ENCODE data around the gene KLHL36.

KLHL36 gene

GRCh38 chr16:84648595-84649510, 542 bp downstream of the KLHL36 start:
- DNase-seq = peak in 3 of 4 experiments; percentile 10 to 25 (median 17)

GRCh38 chr16:84649511-84649861, 1.2 kb downstream of the KLHL36 start:
- DNase-seq = no peak

- DNase-seq = no peak
Observed at GRCh38 chr16:84650062-84650991, 2.0 kb downstream of the KLHL36 start.

- DNase-seq = no peak
Observed at GRCh38 chr16:84652566-84652965, 4.3 kb downstream of the KLHL36 start.

DNA sequence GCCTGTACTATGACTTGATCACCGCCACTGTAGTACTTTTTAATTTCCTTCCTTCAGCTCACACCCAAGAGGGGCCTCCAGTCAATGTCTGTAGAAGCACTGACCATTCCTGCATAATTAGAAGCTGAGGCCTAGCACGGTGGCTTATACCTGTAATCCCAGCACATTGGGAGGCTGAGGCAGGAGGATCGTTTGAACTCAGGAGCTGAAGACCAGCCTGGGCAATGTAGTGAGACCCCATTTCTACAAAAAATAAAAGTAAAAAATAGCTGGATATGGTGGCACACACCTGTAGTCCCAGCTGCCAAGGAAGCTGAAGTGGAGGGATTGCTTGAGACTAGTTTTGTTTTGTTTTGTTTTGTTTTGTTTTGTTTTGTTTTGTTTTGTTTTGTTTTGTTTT, 5.9 kb downstream of the KLHL36 start:
- DNase-seq = no peak

- no peak for DNase-seq
Observed at GRCh38 chr16:84654998-84655397, 6.7 kb downstream of the KLHL36 start.

DNA sequence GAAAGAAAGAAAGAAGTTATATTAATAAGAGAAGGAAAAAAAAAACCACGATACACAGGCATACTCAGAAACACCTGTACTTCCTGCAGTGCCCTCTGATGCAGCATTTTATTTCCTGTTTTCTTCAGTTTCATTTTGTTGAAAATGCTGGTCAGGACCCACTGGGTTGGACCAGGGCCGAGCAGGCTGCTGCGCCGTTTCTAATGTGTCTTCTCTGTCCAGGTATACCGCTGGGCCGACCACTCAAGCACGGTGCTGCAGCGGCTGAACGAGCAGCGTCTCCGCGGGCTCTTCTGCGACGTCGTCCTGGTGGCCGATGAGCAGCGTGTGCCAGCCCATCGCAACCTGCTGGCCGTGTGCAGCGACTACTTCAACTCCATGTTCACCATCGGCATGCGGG, 8.3 kb downstream of the KLHL36 start:
- no peak for DNase-seq

DNA sequence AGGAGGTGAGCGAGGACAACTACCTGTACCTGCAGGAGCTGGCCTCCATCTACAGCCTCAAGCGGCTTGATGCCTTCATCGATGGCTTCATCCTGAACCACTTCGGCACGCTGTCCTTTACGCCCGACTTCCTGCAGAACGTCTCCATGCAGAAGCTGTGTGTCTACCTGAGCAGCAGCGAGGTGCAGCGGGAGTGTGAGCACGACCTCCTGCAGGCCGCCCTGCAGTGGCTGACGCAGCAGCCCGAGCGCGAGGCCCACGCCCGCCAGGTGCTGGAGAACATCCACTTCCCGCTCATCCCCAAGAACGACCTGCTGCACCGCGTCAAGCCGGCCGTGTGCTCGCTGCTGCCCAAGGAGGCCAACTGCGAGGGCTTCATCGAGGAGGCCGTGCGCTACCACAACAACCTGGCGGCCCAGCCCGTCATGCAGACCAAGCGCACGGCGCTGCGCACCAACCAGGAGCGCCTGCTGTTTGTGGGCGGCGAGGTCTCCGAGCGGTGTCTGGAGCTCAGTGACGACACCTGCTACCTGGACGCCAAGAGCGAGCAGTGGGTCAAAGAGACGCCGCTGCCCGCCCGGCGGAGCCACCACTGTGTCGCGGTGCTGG, 9.0 kb downstream of the KLHL36 start:
- DNase-seq = no peak

- no peak for DNase-seq
Observed at GRCh38 chr16:84658690-84659089, 10.4 kb downstream of the KLHL36 start.

DNA sequence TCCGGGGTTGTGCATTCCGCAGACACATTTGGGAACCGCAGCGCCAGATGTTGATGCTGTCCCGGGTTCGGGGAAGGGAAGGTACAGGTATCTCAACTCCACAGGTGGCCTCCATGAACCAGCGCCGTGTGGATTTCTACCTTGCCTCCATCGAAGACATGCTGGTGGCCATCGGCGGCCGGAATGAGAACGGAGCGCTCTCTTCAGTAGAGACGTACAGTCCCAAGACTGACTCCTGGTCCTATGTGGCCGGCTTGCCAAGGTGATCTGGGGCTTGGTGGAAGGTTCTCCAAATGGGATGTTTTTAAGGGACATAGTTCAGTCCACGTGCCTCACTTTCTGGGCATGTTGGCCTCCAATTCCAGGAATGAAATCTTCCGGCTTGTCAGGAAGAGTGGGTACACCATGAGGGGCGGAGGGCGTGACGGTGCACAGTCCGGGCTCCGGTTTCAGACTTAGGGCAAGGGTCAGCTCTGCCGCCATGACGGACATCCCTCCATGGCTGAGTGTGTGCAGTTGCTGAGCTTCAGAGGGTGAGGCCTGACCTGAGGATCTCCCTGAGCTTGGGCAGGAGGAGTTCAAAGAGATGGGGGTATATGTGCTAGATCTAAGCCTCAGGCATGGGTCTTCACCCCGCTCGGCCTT, 11.5 kb downstream of the KLHL36 start:
- no peak for DNase-seq

GRCh38 chr16:84660973-84661372, 12.7 kb downstream of the KLHL36 start:
- DNase-seq = no peak

DNA sequence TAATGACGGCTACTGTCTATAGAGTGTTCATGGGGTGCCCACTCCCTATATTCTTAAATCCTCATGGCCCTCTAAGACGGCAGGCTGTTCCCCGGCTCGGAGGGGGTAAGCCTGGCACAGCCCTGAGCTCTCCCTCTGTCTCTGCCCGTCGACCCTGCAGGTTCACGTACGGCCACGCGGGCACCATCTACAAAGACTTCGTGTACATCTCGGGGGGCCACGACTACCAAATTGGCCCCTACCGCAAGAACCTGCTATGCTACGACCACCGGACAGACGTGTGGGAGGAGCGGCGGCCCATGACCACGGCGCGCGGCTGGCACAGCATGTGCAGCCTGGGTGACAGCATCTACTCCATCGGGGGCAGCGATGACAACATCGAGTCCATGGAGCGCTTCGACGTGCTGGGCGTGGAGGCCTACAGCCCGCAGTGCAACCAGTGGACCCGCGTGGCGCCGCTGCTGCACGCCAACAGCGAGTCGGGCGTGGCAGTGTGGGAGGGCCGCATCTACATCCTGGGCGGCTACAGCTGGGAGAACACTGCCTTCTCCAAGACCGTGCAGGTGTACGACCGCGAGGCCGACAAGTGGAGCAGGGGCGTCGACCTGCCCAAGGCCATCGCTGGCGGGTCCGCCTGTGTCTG, 13.2 kb downstream of the KLHL36 start:
- no peak for DNase-seq

DNA sequence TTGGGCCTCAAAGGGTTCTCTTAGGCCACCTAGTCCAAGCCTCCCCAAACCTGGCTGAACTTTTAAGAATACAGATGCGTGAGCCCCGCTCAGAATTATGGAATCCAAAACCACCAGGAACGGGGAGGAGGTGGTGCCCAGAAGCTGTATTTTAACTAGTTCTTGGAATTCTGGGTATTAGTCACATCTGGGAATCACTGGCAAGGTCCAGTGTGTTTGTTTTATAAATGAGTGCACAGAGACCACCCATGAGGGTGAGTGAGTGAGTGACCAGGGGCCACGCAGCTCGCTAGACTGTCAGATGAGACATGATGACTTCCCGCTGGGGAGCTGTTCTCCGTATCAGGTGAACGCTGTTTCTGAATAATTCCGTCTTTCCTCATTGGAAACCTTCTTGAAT, 14.2 kb downstream of the KLHL36 start:
- no peak for DNase-seq

GRCh38 chr16:84663433-84664101, 15.3 kb downstream of the KLHL36 start:
- no peak for DNase-seq

DNA sequence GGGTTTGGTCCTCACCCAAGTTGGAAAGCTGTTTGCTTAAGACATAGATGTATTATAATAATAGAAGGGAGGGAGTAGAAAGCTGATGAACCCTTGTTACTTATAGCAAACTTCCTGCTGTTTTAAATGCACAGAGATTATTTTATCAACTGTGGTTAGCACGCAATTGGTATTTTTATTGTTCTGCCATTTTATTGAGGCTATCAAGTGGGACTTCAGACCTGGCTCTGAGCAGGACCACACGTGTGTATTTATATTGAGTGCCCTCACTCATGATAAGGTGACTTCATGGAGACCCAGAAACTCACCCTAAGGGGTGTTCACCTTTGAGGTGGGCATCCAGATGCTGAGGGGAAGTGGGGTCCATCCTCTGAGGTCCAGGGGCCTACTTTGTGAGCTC, 17.0 kb downstream of the KLHL36 start:
- no peak for DNase-seq

DNA sequence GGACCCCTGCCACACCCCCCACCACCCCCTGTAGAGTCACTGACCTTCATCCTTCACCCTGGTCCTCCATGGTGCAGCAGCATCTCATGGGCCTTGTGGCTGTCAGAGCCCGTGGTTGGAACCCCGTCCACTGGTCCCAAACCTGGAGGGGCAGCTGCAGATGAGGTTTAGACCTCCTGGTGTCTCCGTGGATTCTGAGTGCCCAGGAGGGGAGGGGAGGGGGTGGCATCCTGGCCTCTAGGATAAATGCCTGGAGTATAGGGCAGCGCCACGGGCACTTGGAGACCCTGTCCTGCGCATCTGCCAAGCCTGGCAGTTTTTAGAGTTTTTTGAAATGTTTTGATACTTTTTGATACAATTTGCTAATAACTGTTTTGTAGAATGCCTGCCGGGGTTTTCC, 17.5 kb downstream of the KLHL36 start:
- no peak for DNase-seq

GRCh38 chr16:84667600-84668309, 19.4 kb downstream of the KLHL36 start:
- no peak for DNase-seq

DNA sequence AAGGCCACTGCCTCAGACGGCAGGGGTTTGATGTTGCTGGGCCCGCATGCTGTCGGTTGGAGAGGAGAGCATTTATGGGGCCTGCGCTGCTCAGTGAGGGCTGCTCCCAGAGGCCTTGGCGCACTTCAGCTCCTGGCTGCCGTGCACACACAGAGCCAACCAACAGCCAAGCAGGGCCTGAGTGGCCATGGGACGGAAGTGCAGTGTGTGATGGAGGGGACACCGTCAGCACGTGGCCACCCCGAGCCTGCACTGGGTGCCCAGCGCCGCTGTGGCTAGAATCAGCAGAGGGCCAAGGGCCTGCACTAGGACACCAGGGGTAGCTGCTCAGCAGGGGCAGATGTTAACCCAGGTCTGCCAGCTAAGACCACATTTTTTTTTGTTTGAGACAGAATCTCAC, 21.8 kb downstream of the KLHL36 start:
- DNase-seq = no peak

DNA sequence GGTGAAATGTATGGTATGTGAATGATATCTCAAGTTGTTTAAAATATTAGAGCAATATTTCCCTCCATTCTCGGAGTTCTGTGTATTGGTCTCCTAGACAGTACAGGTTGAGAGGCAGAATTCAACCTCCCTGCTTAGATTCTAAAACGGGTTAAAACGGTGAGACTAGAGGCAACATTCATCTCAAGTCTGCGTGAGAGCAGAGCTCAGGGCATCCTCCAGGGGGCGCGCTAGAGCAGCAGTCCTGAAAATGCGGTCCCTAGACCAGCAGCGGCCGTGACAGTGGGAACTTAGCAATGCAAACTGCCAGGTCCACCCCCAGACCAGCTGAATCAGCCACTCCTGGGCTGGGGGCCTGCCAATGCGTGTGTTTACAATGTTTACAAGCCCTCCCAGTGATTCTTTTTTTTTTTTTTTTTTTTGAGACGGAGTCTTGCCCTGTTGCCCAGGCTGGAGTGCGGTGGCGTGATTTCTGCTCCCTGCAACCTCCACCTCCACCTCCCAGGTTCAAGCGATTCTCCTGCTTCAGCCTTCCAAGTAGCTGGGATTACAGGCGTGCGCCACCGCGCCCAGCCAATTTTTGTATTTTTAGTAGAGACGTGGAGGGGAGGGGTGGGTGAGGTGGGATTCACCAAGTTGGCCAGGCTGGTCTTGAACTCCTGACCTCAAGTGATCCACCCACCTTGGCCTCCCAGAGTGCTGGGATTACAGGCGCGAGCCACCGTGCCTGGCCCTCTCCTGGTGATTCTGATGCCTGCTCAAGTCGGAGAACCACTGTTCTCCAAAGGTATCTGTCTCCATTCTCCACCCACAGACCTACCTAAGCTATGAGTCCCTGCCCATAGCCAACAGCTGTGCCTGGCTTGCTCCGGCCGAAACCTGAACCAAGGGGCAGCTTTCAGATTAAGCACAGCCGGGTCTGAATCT, 24.2 kb downstream of the KLHL36 start:
- DNase-seq = peak; percentile 65 to 78 (median 72)

GRCh38 chr16:84673203-84673535, 24.9 kb downstream of the KLHL36 start:
- DNase-seq = no peak
